ENCODE measurements around the gene ELAC2.

ELAC2 gene

GRCh38 chr17:13047011-13047606 is 29.3 kb upstream of the ELAC2 start:
- in situ Hi-C loops (cut with MboI; ENCODE audit: low pct_unique_long_range_greater_than_20kb, low sequenced_read_pairs, unreplicated experiment) = no loop called here
- TF ChIP-seq, protein P1, sequence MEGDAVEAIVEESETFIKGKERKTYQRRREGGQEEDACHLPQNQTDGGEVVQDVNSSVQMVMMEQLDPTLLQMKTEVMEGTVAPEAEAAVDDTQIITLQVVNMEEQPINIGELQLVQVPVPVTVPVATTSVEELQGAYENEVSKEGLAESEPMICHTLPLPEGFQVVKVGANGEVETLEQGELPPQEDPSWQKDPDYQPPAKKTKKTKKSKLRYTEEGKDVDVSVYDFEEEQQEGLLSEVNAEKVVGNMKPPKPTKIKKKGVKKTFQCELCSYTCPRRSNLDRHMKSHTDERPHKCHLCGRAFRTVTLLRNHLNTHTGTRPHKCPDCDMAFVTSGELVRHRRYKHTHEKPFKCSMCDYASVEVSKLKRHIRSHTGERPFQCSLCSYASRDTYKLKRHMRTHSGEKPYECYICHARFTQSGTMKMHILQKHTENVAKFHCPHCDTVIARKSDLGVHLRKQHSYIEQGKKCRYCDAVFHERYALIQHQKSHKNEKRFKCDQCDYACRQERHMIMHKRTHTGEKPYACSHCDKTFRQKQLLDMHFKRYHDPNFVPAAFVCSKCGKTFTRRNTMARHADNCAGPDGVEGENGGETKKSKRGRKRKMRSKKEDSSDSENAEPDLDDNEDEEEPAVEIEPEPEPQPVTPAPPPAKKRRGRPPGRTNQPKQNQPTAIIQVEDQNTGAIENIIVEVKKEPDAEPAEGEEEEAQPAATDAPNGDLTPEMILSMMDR (IDR thresholded peaks at IDR 0.05; ENCODE audit: extremely low read depth, insufficient read depth, missing control alignments) = no peak
- DNase-seq (ENCODE audit: low spot score) = no peak

DNA sequence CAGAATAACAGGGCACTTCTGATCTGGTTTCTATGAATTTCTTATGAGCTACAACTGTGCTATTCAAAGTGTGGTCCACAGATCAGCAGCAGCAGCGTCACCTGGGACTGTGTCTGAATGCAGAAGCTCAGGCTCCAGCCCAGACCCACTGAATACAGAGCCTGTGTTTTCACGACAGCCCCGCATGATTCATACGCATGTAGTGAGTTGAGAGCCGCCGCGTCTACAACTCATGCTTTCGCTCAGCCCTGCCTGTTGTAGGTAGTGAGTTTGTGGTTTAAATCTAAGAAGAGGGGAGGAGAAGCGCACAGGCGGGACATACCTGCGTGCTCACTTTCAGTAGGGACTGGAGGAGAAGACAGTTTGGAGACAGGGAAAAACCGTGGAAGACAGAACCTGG is 28.5 kb upstream of the ELAC2 start:
- in situ Hi-C loops (cut with MboI; ENCODE audit: low pct_unique_long_range_greater_than_20kb, low sequenced_read_pairs, unreplicated experiment) = no loop called here
- DNase-seq (ENCODE audit: low spot score) = no peak
- TF ChIP-seq, protein P1 (IDR thresholded peaks at IDR 0.05; ENCODE audit: extremely low read depth, insufficient read depth, missing control alignments) = no peak

- DNase-seq (ENCODE audit: low spot score) = no peak
- TF ChIP-seq, protein P1 (IDR thresholded peaks at IDR 0.05; ENCODE audit: extremely low read depth, insufficient read depth, missing control alignments) = no peak
- in situ Hi-C loops (cut with MboI; ENCODE audit: low pct_unique_long_range_greater_than_20kb, low sequenced_read_pairs, unreplicated experiment) = no loop called here
These were observed 26.8 kb upstream of the ELAC2 start for GRCh38 chr17:13044572-13045065.

DNA sequence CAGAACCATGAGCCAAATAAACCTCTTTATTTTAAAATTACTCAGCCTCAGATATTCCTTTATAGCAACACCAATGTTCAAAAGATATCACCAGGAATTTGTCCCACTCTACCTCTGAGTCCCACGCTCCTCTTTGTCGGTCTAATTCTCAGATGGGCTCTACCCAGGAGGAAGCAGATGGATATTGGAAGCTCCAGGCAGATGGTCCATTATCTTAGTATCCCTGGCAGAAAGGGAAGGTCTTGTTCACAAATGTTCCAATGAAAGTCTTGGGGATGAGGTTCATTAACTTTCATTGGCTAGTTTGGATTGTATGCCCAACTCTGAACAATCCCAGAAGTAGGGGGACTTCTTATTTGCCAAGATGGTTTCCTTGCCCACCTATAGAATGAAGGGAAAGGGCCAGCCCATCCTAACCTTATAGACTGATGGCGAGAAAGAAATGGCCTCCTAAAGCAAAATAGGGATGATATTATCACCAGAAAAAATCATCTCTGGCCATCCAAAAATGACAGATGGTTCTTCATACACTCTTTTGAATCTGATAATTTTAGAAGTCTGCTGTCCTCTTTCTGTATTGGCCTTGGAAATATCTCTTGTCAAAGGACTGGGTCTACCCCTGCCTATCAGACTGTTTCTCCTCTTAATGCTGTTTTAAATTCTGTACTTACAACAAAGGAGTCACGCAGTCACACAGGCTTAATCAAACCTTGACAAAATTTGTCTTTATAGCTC is 21.3 kb upstream of the ELAC2 start:
- DNase-seq (ENCODE audit: low spot score) = no peak
- TF ChIP-seq, protein P1 (IDR thresholded peaks at IDR 0.05; ENCODE audit: extremely low read depth, insufficient read depth, missing control alignments) = no peak
- in situ Hi-C loops (cut with MboI; ENCODE audit: low pct_unique_long_range_greater_than_20kb, low sequenced_read_pairs, unreplicated experiment) = no loop called here

DNA sequence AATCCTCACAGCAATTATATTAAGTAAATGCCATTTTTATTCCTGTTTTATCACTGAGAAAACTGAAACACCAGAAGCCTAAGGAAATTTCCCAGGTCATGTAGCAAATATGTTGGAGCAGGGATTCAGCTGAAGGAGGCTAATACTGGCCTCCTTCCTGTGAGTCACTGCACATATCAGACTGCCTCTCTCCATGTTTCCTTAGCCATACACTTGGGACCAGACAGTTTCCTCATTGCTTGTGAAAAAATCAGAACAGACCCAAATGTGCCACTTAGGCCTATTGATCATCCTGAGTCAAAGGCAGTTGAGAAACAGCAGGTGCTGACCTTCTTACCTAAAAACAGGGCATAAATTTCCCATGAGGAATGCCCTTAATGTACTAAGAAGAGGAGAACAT is 18.9 kb upstream of the ELAC2 start:
- no peak for DNase-seq (ENCODE audit: low spot score)
- TF ChIP-seq, protein P1 (IDR thresholded peaks at IDR 0.05; ENCODE audit: extremely low read depth, insufficient read depth, missing control alignments) = no peak
- in situ Hi-C loops (cut with MboI; ENCODE audit: low pct_unique_long_range_greater_than_20kb, low sequenced_read_pairs, unreplicated experiment) = no loop called here

- TF ChIP-seq, protein P1 (IDR thresholded peaks at IDR 0.05; ENCODE audit: extremely low read depth, insufficient read depth, missing control alignments) = no peak
- in situ Hi-C loops (cut with MboI; ENCODE audit: low pct_unique_long_range_greater_than_20kb, low sequenced_read_pairs, unreplicated experiment) = no loop called here
These were observed 17.6 kb upstream of the ELAC2 start for GRCh38 chr17:13035420-13035819.

More at GRCh38 chr17:13035420-13035819, 17.6 kb upstream of the ELAC2 start:
- DNase-seq (ENCODE audit: low spot score) = no peak

All from GM13977 (cell line).